ENCODE results near the gene UGDH. TPM values are rescaled to one million over a fixed set of nuclear protein-coding genes. Genes with fewer than 3 reads are reported as not detected.
A peak's percentile ranks its signal among the peaks of the same experiment; 100 is the strongest.

Gene UGDH
- total and polyA plus RNA-seq, 10 of the 15 experiments (the other 5 are each of a cell fraction or from before 2014, with no cell fraction given) = 11.1 to 60.3 (median 26.8) TPM

GRCh38 chr4:39526765-39527295 is 409 bp downstream of the UGDH start:
- peaks cover 3% of the 10 kb centered on the region for H3K4me1 ChIP-seq (ENCODE audit: control insufficient read depth, insufficient read depth, low read length)
- no peaks in the 10 kb centered on the region for H4K20me1 ChIP-seq (ENCODE audit: control insufficient read depth, insufficient read depth)
- POLR2A ChIA-PET = interaction anchor here (0.5 to 2.4 kb wide), 14 partner anchors 16 to 709 kb away, joined by 3 to 14 read pairs (median 4); partner anchors contain the start of gene SMIM14
- H3K4me3 ChIP-seq = peak overlapping the region; percentile 95
- FAIRE-seq (no peak), ATAC-seq (peak; percentile 35), DNase-seq (ENCODE audit: low read depth, low spot score) (no peak)
- no peaks in the 10 kb centered on the region for H3K36me3 ChIP-seq (ENCODE audit: control insufficient read depth in 2 of 2, insufficient read depth in 2 of 2, low read length in 1 of 2)
- no peaks in the 10 kb centered on the region for H3K27me3 ChIP-seq (replicated peaks in 1 of 2; ENCODE audit: control insufficient read depth in 2 of 2, insufficient read depth in 2 of 2, low read length in 1 of 2)
- under 1% methylated on average over 22 of the region's 33 CpGs for WGBS (ENCODE audit: insufficient coverage, insufficient replicate concordance, low lambda C conversion rate, missing lambda C conversion rate)
- peak overlapping the region; percentile 81 for H3K27ac ChIP-seq (ENCODE audit: control insufficient read depth, insufficient read depth)
- RAD21 ChIA-PET (ENCODE audit: unreplicated experiment) = interaction anchor here (0.7 to 2.6 kb wide), 23 partner anchors 16 to 452 kb away, joined by 3 to 26 read pairs (median 4); partner anchors contain the start of genes SMIM14 and UBE2K
- intact Hi-C loops (cut with micrococcal nuclease; ENCODE audit: unreplicated experiment) = loop anchor here (2.0 to 5.0 kb wide), 3 partner anchors 86 to 450 kb away; partner anchors contain the start of genes PDS5A and SMIM14
- H2AFZ ChIP-seq (ENCODE audit: control insufficient read depth, low read depth, low read length) = peak overlapping the region; percentile 77
- H3K79me2 ChIP-seq (ENCODE audit: control insufficient read depth, insufficient read depth, low read length) = peaks cover 47% of the 10 kb centered on the region
- CTCF ChIA-PET = interaction anchor here (0.7 to 1.9 kb wide), 9 partner anchors 16 to 452 kb away, joined by 3 to 8 read pairs (median 3); no protein-coding TSS in a partner anchor
- in situ Hi-C loops (cut with MboI) = no loop called here
- BruUV-seq (replicated peaks) = TSS peak; percentile 76
- peaks cover 10% of the 10 kb centered on the region for H3K9me3 ChIP-seq (replicated peaks; ENCODE audit: control insufficient read depth, insufficient read depth, low read length)
- SMC1A ChIA-PET (ENCODE audit: uncharacterized antibody, unreplicated experiment) = interaction anchor here (0.7 to 2.6 kb wide), 16 partner anchors 15 to 252 kb away, joined by 3 to 13 read pairs (median 5); partner anchors contain the start of gene SMIM14
- peak overlapping the region; percentile 88 for H3K9ac ChIP-seq (ENCODE audit: control insufficient read depth, insufficient read depth, low read length)
- H3K4me2 ChIP-seq (ENCODE audit: control insufficient read depth, insufficient read depth) = peak overlapping the region; percentile 85
- TF ChIP-seq EP300 (IDR thresholded peaks at IDR 0.05; ENCODE audit: borderline replicate concordance in 1 of 2, control insufficient read depth in 1 of 2, low read depth in 2 of 2, low read length in 2 of 2) (no peak), NBN (IDR thresholded peaks at IDR 0.05) (no peak), IRF4 (IDR thresholded peaks at IDR 0.05; ENCODE audit: low read depth, low read length) (no peak), GATAD2B (conservative IDR thresholded peaks at IDR 0.05; ENCODE audit: low read depth) (peak; percentile 26), ETV6 (conservative IDR thresholded peaks at IDR 0.05 in 1 of 2, IDR thresholded peaks at IDR 0.05 in 1 of 2; ENCODE audit: borderline replicate concordance in 1 of 2, low read depth in 1 of 2) (no peak), ZNF217 (IDR thresholded peaks at IDR 0.05) (0 out of 2 replicates have a peak, but pooled peaks have one; percentile 43), GABPA (IDR thresholded peaks at IDR 0.05; ENCODE audit: low read depth) (0 out of 2 replicates have a peak, but pooled peaks have one; percentile 16), CBX5 (IDR thresholded peaks at IDR 0.05; ENCODE audit: low read depth) (0 out of 2 replicates have a peak, but pooled peaks have one; percentile 21), ZZZ3 (IDR thresholded peaks at IDR 0.05; ENCODE audit: control insufficient read depth, insufficient read length, low read depth) (no peak), NKRF (conservative IDR thresholded peaks at IDR 0.05) (0 out of 2 replicates have a peak, but pooled peaks have one; percentile 60), IKZF2 (IDR thresholded peaks at IDR 0.05) (peak; percentile 78), TCF3 (IDR thresholded peaks at IDR 0.05; ENCODE audit: borderline replicate concordance, insufficient read depth, low read depth, low read length) (no peak), EED (IDR thresholded peaks at IDR 0.05; ENCODE audit: low read depth) (peak; percentile 68), MAX (IDR thresholded peaks at IDR 0.05; ENCODE audit: low read depth, low read length) (0 out of 2 replicates have a peak, but pooled peaks have one; percentile 10), ZNF622 (IDR thresholded peaks at IDR 0.05) (no peak), ATF3 (IDR thresholded peaks at IDR 0.05; ENCODE audit: borderline replicate concordance, extremely low read depth, low read depth, low read length) (no peak), IKZF1 (conservative IDR thresholded peaks at IDR 0.05) (peak; percentile 74), BCL3 (IDR thresholded peaks at IDR 0.05; ENCODE audit: borderline replicate concordance, insufficient read depth, low read depth, low read length, poor library complexity, severe bottlenecking) (no peak)

Measured in GM12878 (cell line).